ENCODE results near the gene POU6F2. TPM values are rescaled to one million over a fixed set of nuclear protein-coding genes. Genes with fewer than 3 reads are reported as not detected.

POU6F2 gene
- total and polyA plus RNA-seq, 2 of the 4 experiments (the other 2 are of a cell fraction), result not detected

DNA sequence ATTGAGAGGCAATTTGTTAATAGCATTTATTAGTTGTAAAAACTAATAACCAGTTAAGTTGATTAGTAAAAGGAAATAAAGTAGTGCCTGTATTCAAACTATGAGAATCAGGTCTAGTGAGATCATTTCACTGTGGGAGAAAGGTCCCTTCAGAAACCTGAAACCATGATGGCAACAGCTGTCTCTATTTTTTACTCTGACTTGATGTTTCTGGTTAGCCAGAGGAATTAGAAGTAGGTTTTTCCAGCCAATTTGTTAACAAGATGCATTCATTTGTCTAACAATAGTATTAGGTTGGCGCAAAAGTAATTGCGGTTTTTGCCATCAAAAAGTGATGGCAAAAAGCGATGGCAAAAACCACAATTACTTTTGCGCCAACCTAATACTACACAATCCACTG is 316.3 kb downstream of the POU6F2 start:
- ATAC-seq (ENCODE audit: low read depth) (no peak), DNase-seq (no peak)
- Histone ChIP-seq H3K18ac (ENCODE audit: low read depth, low read length) (no peak overlapping the region), H4K91ac (ENCODE audit: insufficient read depth, low read depth, low read length) (no peak overlapping the region), H3K36me3 (ENCODE audit: control insufficient read depth, insufficient read depth, low read length) (no peaks in the 10 kb centered on the region), H3K27ac (ENCODE audit: insufficient read depth, low read length) (no peak overlapping the region), H2AK5ac (ENCODE audit: low read depth, low read length) (no peak overlapping the region), H3K4me2 (ENCODE audit: low read depth, low read length) (no peak overlapping the region), H3K4me3 (ENCODE audit: insufficient read depth, low read depth, low read length) (no peak overlapping the region), H3K56ac (ENCODE audit: extremely low read depth, insufficient read depth, low read length) (no peak overlapping the region), H3K9ac (ENCODE audit: low read depth, low read length) (no peak overlapping the region), H2BK120ac (ENCODE audit: low read depth, low read length) (no peak overlapping the region), H3K27me3 (ENCODE audit: control insufficient read depth, insufficient read depth, low read length) (no peaks in the 10 kb centered on the region), H4K20me1 (ENCODE audit: insufficient read depth, low read length) (no peaks in the 10 kb centered on the region), H2AK9ac (replicated peaks; ENCODE audit: low read depth, low read length, poor library complexity) (no peak overlapping the region), H2BK15ac (ENCODE audit: low read depth, low read length) (no peak overlapping the region), H3K9me1 (ENCODE audit: insufficient read depth, low read length) (no peaks in the 10 kb centered on the region), H3K23ac (ENCODE audit: low read depth, low read length) (no peak overlapping the region), H4K8ac (ENCODE audit: low read depth in 2 of 2, low read length in 2 of 2) (no peak overlapping the region), H4K5ac (ENCODE audit: low read depth, low read length) (no peak overlapping the region), H3K79me1 (ENCODE audit: low read depth in 1 of 2, low read length in 2 of 2) (no peaks in the 10 kb centered on the region), H3K4ac (ENCODE audit: low read depth, low read length) (no peak overlapping the region), H2AFZ (replicated peaks; ENCODE audit: low read length, poor library complexity) (no peak overlapping the region), H3K14ac (replicated peaks; ENCODE audit: low read depth, low read length) (no peak overlapping the region), H3K4me1 (ENCODE audit: control insufficient read depth, insufficient read depth, low read length) (no peaks in the 10 kb centered on the region), H2BK20ac (ENCODE audit: low read depth, low read length) (no peak overlapping the region), H2BK5ac (ENCODE audit: low read depth, low read length, poor library complexity, severe bottlenecking) (no peak overlapping the region), H3K9me3 (ENCODE audit: control insufficient read depth, insufficient read depth, low read length) (no peaks in the 10 kb centered on the region)
- ChIA-PET POLR2A (ENCODE audit: unreplicated experiment) (no interaction called here), CTCF (no interaction called here)
- intact Hi-C loops (cut with micrococcal nuclease), result no loop called here
- in situ Hi-C loops (cut with MboI; ENCODE audit: low sequenced_read_pairs), result no loop called here
- WGBS, 2 experiments (ENCODE audit: extremely low coverage in 2 of 2, insufficient read length in 1 of 2), result no CpG with 5 or more reads among the region's 4 CpGs
- dilution Hi-C loops (cut with HindIII; ENCODE audit: low sequenced_read_pairs, unreplicated experiment), result no loop called here
- TF ChIP-seq MAFK (IDR thresholded peaks at IDR 0.05; ENCODE audit: low read depth, low read length), result no peak
- TF ChIP-seq SMC3 (IDR thresholded peaks at IDR 0.05; ENCODE audit: low read depth, low read length), result no peak
- no peak for TF ChIP-seq FOS (IDR thresholded peaks at IDR 0.05; ENCODE audit: low read depth, low read length)
- TF ChIP-seq, protein P1, sequence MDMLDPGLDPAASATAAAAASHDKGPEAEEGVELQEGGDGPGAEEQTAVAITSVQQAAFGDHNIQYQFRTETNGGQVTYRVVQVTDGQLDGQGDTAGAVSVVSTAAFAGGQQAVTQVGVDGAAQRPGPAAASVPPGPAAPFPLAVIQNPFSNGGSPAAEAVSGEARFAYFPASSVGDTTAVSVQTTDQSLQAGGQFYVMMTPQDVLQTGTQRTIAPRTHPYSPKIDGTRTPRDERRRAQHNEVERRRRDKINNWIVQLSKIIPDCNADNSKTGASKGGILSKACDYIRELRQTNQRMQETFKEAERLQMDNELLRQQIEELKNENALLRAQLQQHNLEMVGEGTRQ (IDR thresholded peaks at IDR 0.05; ENCODE audit: low read depth, low read length), result no peak
- no peak for TF ChIP-seq RAD21 (IDR thresholded peaks at IDR 0.05; ENCODE audit: low read length)
- no peak for TF ChIP-seq MAZ (IDR thresholded peaks at IDR 0.05; ENCODE audit: borderline replicate concordance, low read depth, low read length)
- TF ChIP-seq, protein P2, sequence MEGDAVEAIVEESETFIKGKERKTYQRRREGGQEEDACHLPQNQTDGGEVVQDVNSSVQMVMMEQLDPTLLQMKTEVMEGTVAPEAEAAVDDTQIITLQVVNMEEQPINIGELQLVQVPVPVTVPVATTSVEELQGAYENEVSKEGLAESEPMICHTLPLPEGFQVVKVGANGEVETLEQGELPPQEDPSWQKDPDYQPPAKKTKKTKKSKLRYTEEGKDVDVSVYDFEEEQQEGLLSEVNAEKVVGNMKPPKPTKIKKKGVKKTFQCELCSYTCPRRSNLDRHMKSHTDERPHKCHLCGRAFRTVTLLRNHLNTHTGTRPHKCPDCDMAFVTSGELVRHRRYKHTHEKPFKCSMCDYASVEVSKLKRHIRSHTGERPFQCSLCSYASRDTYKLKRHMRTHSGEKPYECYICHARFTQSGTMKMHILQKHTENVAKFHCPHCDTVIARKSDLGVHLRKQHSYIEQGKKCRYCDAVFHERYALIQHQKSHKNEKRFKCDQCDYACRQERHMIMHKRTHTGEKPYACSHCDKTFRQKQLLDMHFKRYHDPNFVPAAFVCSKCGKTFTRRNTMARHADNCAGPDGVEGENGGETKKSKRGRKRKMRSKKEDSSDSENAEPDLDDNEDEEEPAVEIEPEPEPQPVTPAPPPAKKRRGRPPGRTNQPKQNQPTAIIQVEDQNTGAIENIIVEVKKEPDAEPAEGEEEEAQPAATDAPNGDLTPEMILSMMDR (conservative IDR thresholded peaks at IDR 0.05; ENCODE audit: low read depth, low read length), result no peak
- no peak for TF ChIP-seq CHD1 (IDR thresholded peaks at IDR 0.05; ENCODE audit: low read depth, low read length)
- TF ChIP-seq BHLHE40 (IDR thresholded peaks at IDR 0.05; ENCODE audit: low read depth, low read length), result no peak
- TF ChIP-seq RFX5 (IDR thresholded peaks at IDR 0.05; ENCODE audit: low read depth, low read length), result no peak
- no peak for TF ChIP-seq POLR2A (IDR thresholded peaks at IDR 0.05; ENCODE audit: low read depth, low read length)
- TF ChIP-seq NFE2L2 (IDR thresholded peaks at IDR 0.05; ENCODE audit: low read depth, low read length), result no peak
- BruUV-seq (replicated peaks), result no TSS peak

All from IMR-90 (cell line).